ENCODE data around the gene PAPLN.
"Not testable (repeated sequence)": the region's sequence is repeated elsewhere in the genome, so short reads cannot be mapped to it uniquely, and the experiment has no call there.

The PAPLN gene

GRCh38 chr14:73287071-73287470, 49.8 kb downstream of the PAPLN start:
- DNase-seq (ENCODE audit: low read depth in 1 of 2, low spot score in 1 of 2), result no peak

- no peak for DNase-seq (ENCODE audit: low read depth in 1 of 2, low spot score in 1 of 2)
Measured at GRCh38 chr14:73289308-73289707, 52.0 kb downstream of the PAPLN start.

GRCh38 chr14:73289729-73290128, 52.4 kb downstream of the PAPLN start:
- DNase-seq (ENCODE audit: low read depth in 1 of 2, low spot score in 1 of 2), result no peak

GRCh38 chr14:73290279-73290678, 53.0 kb downstream of the PAPLN start:
- DNase-seq (ENCODE audit: low read depth in 1 of 2, low spot score in 1 of 2), result no peak

GRCh38 chr14:73293782-73294781, 56.8 kb downstream of the PAPLN start:
- DNase-seq (ENCODE audit: low read depth in 1 of 2, low spot score in 1 of 2), result no peak

GRCh38 chr14:73295198-73295796, 58.0 kb downstream of the PAPLN start:
- no peak for DNase-seq (ENCODE audit: low read depth in 1 of 2, low spot score in 1 of 2)

- DNase-seq (ENCODE audit: low read depth in 1 of 2, low spot score in 1 of 2), result no peak
Measured at GRCh38 chr14:73305499-73305898, 68.2 kb downstream of the PAPLN start.

GRCh38 chr14:73307261-73307660, 70.0 kb downstream of the PAPLN start:
- no peak for DNase-seq (ENCODE audit: low read depth in 1 of 2, low spot score in 1 of 2)

GRCh38 chr14:73309207-73309606, 71.9 kb downstream of the PAPLN start:
- DNase-seq (ENCODE audit: low read depth in 1 of 2, low spot score in 1 of 2), result not testable (repeated sequence)

GRCh38 chr14:73311708-73312030, 74.4 kb downstream of the PAPLN start:
- no peak for DNase-seq (ENCODE audit: low read depth in 1 of 2, low spot score in 1 of 2)

- DNase-seq (ENCODE audit: low read depth in 1 of 2, low spot score in 1 of 2), result no peak
Measured at GRCh38 chr14:73312687-73313086, 75.4 kb downstream of the PAPLN start.

- DNase-seq (ENCODE audit: low read depth in 1 of 2, low spot score in 1 of 2), result no peak
Measured at GRCh38 chr14:73313151-73313550, 75.8 kb downstream of the PAPLN start.

- DNase-seq (ENCODE audit: low read depth in 1 of 2, low spot score in 1 of 2), result no peak
Measured at GRCh38 chr14:73323896-73324399, 86.6 kb downstream of the PAPLN start.
